Inferior parietal cortex (tissue), 1 donor: ENCODE results near the gene NGDN.

Experiments used
- DNase-seq: peaks from one replicate; pipeline ENCODE4 v3.0.0-alpha.2; 2016; ENCODE audit errors: extremely low spot score

NGDN gene

GRCh38 chr14:23521785-23522640, 52.5 kb downstream of the NGDN start:
- DNase-seq: no peak

- no peak for DNase-seq
These were observed 53.2 kb downstream of the NGDN start for GRCh38 chr14:23522643-23523198.

GRCh38 chr14:23523229-23524016, 53.9 kb downstream of the NGDN start:
- no peak for DNase-seq

GRCh38 chr14:23524954-23525353, 55.5 kb downstream of the NGDN start:
- DNase-seq: no peak

GRCh38 chr14:23525611-23526010, 56.1 kb downstream of the NGDN start:
- no peak for DNase-seq
